K562 (cell line): ENCODE data around the gene IZUMO4. TPM values are rescaled to one million over a fixed set of nuclear protein-coding genes. Genes with fewer than 3 reads are reported as not detected.

Experiments used
- BRF1 ChIP-seq: IDR thresholded peaks from 3 replicates; pipeline ENCODE4 v1.6.1; 2011; ENCODE audit warnings: borderline replicate concordance, mild to moderate bottlenecking; ENCODE audit not compliant: insufficient read length; ENCODE audit errors: extremely low read depth
- CAMTA2 ChIP-seq: fragments of 250-450 bp; sonication (Bioruptor Pico); conservative IDR thresholded peaks from 2 replicates; pipeline ENCODE4 v1.5.1; 2022
- EHMT2 ChIP-seq: fragments of 450-650 bp; IDR thresholded peaks from 2 replicates; pipeline ENCODE4 v1.6.1; 2018; ENCODE audit warnings: antibody characterized with exemption
- EP300 ChIP-seq: IDR thresholded peaks from 2 replicates; pipeline ENCODE4 v1.6.1; 2012; ENCODE audit warnings: low read length, improper control_type of control experiment
- ETS2 ChIP-seq: IDR thresholded peaks from 2 replicates; pipeline ENCODE4 v1.6.1; 2016; ENCODE audit warnings: borderline replicate concordance, missing genetic modification characterization, mild to moderate bottlenecking, moderate library complexity, missing compliant biosample characterization; ENCODE audit not compliant: poor library complexity, severe bottlenecking
- EZH2 ChIP-seq: IDR thresholded peaks from 2 replicates; pipeline ENCODE4 v1.6.1; 2012; ENCODE audit warnings: low read depth, mild to moderate bottlenecking, inconsistent platforms, low read length, borderline replicate concordance
- HDAC2 ChIP-seq: fragments of 450-650 bp; IDR thresholded peaks from 2 replicates; pipeline ENCODE4 v1.6.1; 2016; ENCODE audit warnings: mild to moderate bottlenecking
- HIVEP1 ChIP-seq: fragments of 250-450 bp; sonication (Bioruptor Pico); IDR thresholded peaks from 2 replicates; pipeline ENCODE4 v1.4.0; 2020; ENCODE audit warnings: mild to moderate bottlenecking
- HMG20B ChIP-seq: fragments of 250-450 bp; sonication (Bioruptor Pico); IDR thresholded peaks from 2 replicates; pipeline ENCODE4 v1.5.0; 2021; ENCODE audit warnings: mild to moderate bottlenecking
- KLF10 ChIP-seq: fragments of 250-450 bp; sonication (Bioruptor Pico); IDR thresholded peaks from 2 replicates; pipeline ENCODE4 v1.6.1; 2021; ENCODE audit warnings: matching md5 sums
- MBD2 ChIP-seq: sonication (generic); IDR thresholded peaks from 2 replicates; pipeline ENCODE4 v1.6.1; 2016; ENCODE audit warnings: low read depth, borderline replicate concordance
- MED1 ChIP-seq: sonication (generic); formaldehyde crosslinking; IDR thresholded peaks from 2 replicates; pipeline ENCODE4 v1.8.1; 2023; ENCODE audit warnings: missing genetic modification reagents, borderline replicate concordance
- NR2F6 ChIP-seq: fragments of 450-650 bp; formaldehyde crosslinking; IDR thresholded peaks from 2 replicates; pipeline ENCODE4 v1.4.0; 2020; ENCODE audit warnings: mild to moderate bottlenecking
- RBFOX2 ChIP-seq: fragments of 200-400 bp; formaldehyde crosslinking; IDR thresholded peaks from 2 replicates; pipeline ENCODE4 v1.6.1; 2017; ENCODE audit warnings: low read depth, mild to moderate bottlenecking, low read length, moderate library complexity
- SIN3B ChIP-seq: fragments of 450-650 bp; IDR thresholded peaks from 2 replicates; pipeline ENCODE4 v1.6.1; 2017; ENCODE audit warnings: low read depth, mild to moderate bottlenecking, moderate library complexity
- SMARCA4 ChIP-seq: fragments of 450-650 bp; IDR thresholded peaks from 2 replicates; pipeline ENCODE4 v1.6.1; 2016
- SUPT5H ChIP-seq: fragments of 450-650 bp; IDR thresholded peaks from 2 replicates; pipeline ENCODE4 v1.6.1; 2016
- TOE1 ChIP-seq, 2 experiments: fragments of 450-650 bp in 1 of 2; sonication (generic) in 1 of 2; formaldehyde crosslinking in 1 of 2; IDR thresholded peaks; 2 replicates each; pipeline versions ENCODE4 v1.7.1 to v1.8.0; 2016 to 2022; ENCODE audit warnings: borderline replicate concordance in 2 of 2, mild to moderate bottlenecking in 2 of 2, antibody characterized with exemption in 1 of 2, inconsistent platforms in 1 of 2, low read depth in 1 of 2, missing genetic modification reagents in 1 of 2, moderate library complexity in 1 of 2
- ZBTB8A ChIP-seq: fragments of 450-650 bp; IDR thresholded peaks from 2 replicates; pipeline ENCODE4 v1.6.1; 2018; ENCODE audit warnings: mild to moderate bottlenecking, moderate library complexity; ENCODE audit not compliant: partially characterized antibody
- ZNF354B ChIP-seq: fragments of 250-450 bp; sonication (Bioruptor Pico); IDR thresholded peaks from 2 replicates; pipeline ENCODE4 v1.4.0; 2020
- ZNF507 ChIP-seq: conservative IDR thresholded peaks from 2 replicates; pipeline ENCODE4 v1.6.1; 2017; ENCODE audit warnings: missing genetic modification characterization, missing compliant biosample characterization
- polyA plus RNA-seq, 8 experiments: library from polyadenylated mRNA; depleted of rRNA in 4 of 8; stranded (reverse) in 5 of 8; unstranded in 3 of 8; fragments of >200 nt; fragmentation: Nextera tagmentation in 2 of 8; fragmentation: Illumina TruSeq in 1 of 8; extraction: Ambion mirVana in 2 of 8; extraction: Trizol in 1 of 8; gene quantifications; 2 replicates each; pipeline versions ENCODE4 v1.2.1 to v1.2.3, GENCODE V29; 2011 to 2014; ENCODE audit warnings: inconsistent platforms in 1 of 8, missing spikeins in 1 of 8
- total RNA-seq, 7 experiments: library from RNA; depleted of rRNA in 6 of 7; stranded (reverse); fragments of >200 nt in 6 of 7; fragmentation: Illumina TruSeq in 2 of 7; extraction: Trizol in 2 of 7; gene quantifications; 2 replicates each; pipeline versions ENCODE4 v1.2.1 to v1.2.3, GENCODE V29; 2011 to 2021; ENCODE audit warnings: low replicate concordance in 1 of 7
- TF ChIP-seq, protein P1 (sequence below): fragments of 450-650 bp; IDR thresholded peaks from one replicate; pipeline ENCODE4 v1.6.1; 2018; ENCODE audit warnings: mild to moderate bottlenecking, moderate library complexity; ENCODE audit not compliant: partially characterized antibody
- TF ChIP-seq, protein P2 (sequence below): fragments of 250-450 bp; sonication (Bioruptor Pico); IDR thresholded peaks from 2 replicates; pipeline ENCODE4 v1.5.0; 2020; ENCODE audit warnings: mild to moderate bottlenecking
- TF ChIP-seq, protein P3 (sequence below), 2 experiments: fragments of 450-650 bp in 1 of 2; sonication (generic) in 1 of 2; formaldehyde crosslinking; conservative IDR thresholded peaks; 2 replicates each; pipeline versions ENCODE4 v1.4.0 to v1.8.1; 2020 to 2022; ENCODE audit warnings: mild to moderate bottlenecking in 1 of 2, missing genetic modification reagents in 1 of 2
- TF ChIP-seq, protein P4 (sequence below): sonication (generic); formaldehyde crosslinking; IDR thresholded peaks from 2 replicates; pipeline ENCODE4 v1.5.0; 2020; ENCODE audit warnings: missing genetic modification reagents

Gene IZUMO4
- total and polyA plus RNA-seq, 9 of the 15 experiments (the other 6 are each of a cell fraction or from before 2014, with no cell fraction given): 0.07 to 3.9 (median 1.2) TPM

DNA sequence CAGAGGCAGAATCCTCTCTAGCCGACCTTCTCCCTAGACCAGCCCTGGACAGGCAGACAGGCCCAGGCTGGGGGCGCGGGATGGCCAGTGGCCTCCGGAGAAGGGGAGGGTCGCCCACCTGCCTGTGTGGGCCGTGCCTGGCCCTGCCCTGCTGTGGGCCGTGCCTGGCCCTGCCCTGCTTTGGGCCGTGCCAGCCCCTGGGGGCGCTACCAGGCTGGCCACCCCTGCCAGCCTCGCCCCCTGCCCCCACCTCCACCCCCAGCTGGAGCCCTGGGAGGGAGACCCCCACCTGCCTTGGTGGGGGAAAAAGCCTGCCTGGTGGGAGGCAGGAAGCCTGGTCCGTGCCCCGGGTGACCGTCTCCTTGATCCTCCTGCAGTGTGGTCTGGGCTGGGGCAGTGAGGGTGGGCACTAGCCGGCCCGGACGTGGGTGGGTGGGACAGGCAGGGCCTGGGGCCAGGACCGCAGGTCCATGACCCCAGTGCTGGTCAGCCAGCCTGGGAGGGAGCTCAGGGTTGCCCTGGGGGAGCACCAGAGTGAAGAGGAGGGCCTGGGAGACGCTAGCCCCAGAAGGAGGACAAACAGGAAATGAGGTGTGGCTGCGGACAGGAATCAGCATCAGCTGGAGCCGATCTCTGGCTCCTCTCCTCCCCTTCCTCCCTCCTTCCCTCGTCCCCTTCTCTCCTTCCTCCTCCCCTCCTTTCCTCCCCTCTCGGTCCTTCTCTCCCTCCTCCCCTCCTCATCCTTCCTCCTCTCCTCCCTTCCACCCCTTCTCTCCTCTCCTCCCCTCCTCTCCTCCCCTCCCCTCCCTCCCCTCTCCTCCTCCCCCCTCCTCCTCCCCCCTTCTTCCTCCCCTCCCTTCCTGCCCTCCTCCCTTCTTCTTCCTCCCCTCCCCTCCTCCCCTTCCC is 40.5 kb upstream of the IZUMO4 start (continued):
- TF ChIP-seq, protein P1, sequence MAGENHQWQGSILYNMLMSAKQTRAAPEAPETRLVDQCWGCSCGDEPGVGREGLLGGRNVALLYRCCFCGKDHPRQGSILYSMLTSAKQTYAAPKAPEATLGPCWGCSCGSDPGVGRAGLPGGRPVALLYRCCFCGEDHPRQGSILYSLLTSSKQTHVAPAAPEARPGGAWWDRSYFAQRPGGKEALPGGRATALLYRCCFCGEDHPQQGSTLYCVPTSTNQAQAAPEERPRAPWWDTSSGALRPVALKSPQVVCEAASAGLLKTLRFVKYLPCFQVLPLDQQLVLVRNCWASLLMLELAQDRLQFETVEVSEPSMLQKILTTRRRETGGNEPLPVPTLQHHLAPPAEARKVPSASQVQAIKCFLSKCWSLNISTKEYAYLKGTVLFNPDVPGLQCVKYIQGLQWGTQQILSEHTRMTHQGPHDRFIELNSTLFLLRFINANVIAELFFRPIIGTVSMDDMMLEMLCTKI: no peak
- no peak for TF ChIP-seq MED1
- no peak for TF ChIP-seq MBD2
- peak; percentile 49 for TF ChIP-seq EP300
- TF ChIP-seq, protein P2, sequence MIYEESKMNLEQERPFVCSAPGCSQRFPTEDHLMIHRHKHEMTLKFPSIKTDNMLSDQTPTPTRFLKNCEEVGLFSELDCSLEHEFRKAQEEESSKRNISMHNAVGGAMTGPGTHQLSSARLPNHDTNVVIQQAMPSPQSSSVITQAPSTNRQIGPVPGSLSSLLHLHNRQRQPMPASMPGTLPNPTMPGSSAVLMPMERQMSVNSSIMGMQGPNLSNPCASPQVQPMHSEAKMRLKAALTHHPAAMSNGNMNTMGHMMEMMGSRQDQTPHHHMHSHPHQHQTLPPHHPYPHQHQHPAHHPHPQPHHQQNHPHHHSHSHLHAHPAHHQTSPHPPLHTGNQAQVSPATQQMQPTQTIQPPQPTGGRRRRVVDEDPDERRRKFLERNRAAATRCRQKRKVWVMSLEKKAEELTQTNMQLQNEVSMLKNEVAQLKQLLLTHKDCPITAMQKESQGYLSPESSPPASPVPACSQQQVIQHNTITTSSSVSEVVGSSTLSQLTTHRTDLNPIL (CRISPR knock-in tag): no peak
- no peak for TF ChIP-seq ETS2 (tag)
- TF ChIP-seq ZBTB8A: no peak
- no peak for TF ChIP-seq BRF1
- peak; percentile 64 for TF ChIP-seq SUPT5H
- 0 out of 2 replicates have a peak, but pooled peaks have one; percentile 9 for TF ChIP-seq HIVEP1 (CRISPR knock-in tag)
- no peak for TF ChIP-seq HMG20B (CRISPR knock-in tag)
- TF ChIP-seq HDAC2: peak; percentile 58; the same call in 1 of the 2 replicates
- TF ChIP-seq CAMTA2 (CRISPR knock-in tag): no peak
- peak; percentile 75; the same call in 1 of the 2 replicates for TF ChIP-seq TOE1 (IDR thresholded peaks at IDR 0.05; ENCODE audit: borderline replicate concordance)
- TF ChIP-seq TOE1 (CRISPR knock-in tag; IDR thresholded peaks at IDR 0.05; ENCODE audit: borderline replicate concordance, low read depth): no peak
- peak; percentile 90 for TF ChIP-seq RBFOX2
- TF ChIP-seq NR2F6 (CRISPR knock-in tag): no peak
- TF ChIP-seq SIN3B: no peak
- TF ChIP-seq, protein P3, sequence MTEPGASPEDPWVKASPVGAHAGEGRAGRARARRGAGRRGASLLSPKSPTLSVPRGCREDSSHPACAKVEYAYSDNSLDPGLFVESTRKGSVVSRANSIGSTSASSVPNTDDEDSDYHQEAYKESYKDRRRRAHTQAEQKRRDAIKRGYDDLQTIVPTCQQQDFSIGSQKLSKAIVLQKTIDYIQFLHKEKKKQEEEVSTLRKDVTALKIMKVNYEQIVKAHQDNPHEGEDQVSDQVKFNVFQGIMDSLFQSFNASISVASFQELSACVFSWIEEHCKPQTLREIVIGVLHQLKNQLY (CRISPR knock-in tag; conservative IDR thresholded peaks at IDR 0.05): no peak
- no peak for TF ChIP-seq ZNF507 (tag)
- TF ChIP-seq SMARCA4: no peak; the same call in 1 of the 2 replicates
- TF ChIP-seq EHMT2: no peak
- no peak for TF ChIP-seq ZNF354B (CRISPR knock-in tag)
- no peak for TF ChIP-seq EZH2
- TF ChIP-seq KLF10: no peak
- TF ChIP-seq, protein P4, sequence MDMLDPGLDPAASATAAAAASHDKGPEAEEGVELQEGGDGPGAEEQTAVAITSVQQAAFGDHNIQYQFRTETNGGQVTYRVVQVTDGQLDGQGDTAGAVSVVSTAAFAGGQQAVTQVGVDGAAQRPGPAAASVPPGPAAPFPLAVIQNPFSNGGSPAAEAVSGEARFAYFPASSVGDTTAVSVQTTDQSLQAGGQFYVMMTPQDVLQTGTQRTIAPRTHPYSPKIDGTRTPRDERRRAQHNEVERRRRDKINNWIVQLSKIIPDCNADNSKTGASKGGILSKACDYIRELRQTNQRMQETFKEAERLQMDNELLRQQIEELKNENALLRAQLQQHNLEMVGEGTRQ: no peak
